K562 (cell line): ENCODE results near the gene NUP98. TPM values are rescaled to one million over a fixed set of nuclear protein-coding genes. Genes with fewer than 3 reads are reported as not detected.

Experiments
- GATA2 ChIP-seq: sonication (generic); formaldehyde crosslinking; IDR thresholded peaks from 2 replicates; pipeline ENCODE4 v1.4.0; 2020; ENCODE audit warnings: mild to moderate bottlenecking, missing genetic modification reagents
- MIER1 ChIP-seq: fragments of 450-650 bp; IDR thresholded peaks from 2 replicates; pipeline ENCODE4 v1.6.1; 2016; ENCODE audit warnings: antibody characterized with exemption, mild to moderate bottlenecking, low read depth
- PTRF ChIP-seq: fragments of 450-650 bp; IDR thresholded peaks from 2 replicates; pipeline ENCODE4 v1.6.1; 2016; ENCODE audit warnings: mild to moderate bottlenecking, missing genetic modification characterization, missing compliant biosample characterization
- SMARCE1 ChIP-seq: fragments of 450-650 bp; IDR thresholded peaks from 2 replicates; pipeline ENCODE4 v1.7.1; 2016; ENCODE audit warnings: mild to moderate bottlenecking
- SRSF3 ChIP-seq: fragments of 200-400 bp; formaldehyde crosslinking; IDR thresholded peaks from 2 replicates; pipeline ENCODE4 v1.6.1; 2016; ENCODE audit warnings: mild to moderate bottlenecking, low read length, moderate library complexity; ENCODE audit not compliant: insufficient read depth
- ZNF12 ChIP-seq: sonication (generic); formaldehyde crosslinking; IDR thresholded peaks from 2 replicates; pipeline ENCODE4 v1.4.0; 2020; ENCODE audit warnings: mild to moderate bottlenecking, missing genetic modification reagents
- ZNF165 ChIP-seq: fragments of 250-450 bp; sonication (Bioruptor Pico); IDR thresholded peaks from 2 replicates; pipeline ENCODE4 v1.4.0; 2020; ENCODE audit warnings: borderline replicate concordance
- ZNF224 ChIP-seq: sonication (generic); formaldehyde crosslinking; IDR thresholded peaks from 2 replicates; pipeline ENCODE4 v1.8.0; 2022; ENCODE audit warnings: mild to moderate bottlenecking, missing genetic modification reagents
- polyA plus RNA-seq, 8 experiments: library from polyadenylated mRNA; depleted of rRNA in 4 of 8; stranded (reverse) in 5 of 8; unstranded in 3 of 8; fragments of >200 nt; fragmentation: Nextera tagmentation in 2 of 8; fragmentation: Illumina TruSeq in 1 of 8; extraction: Ambion mirVana in 2 of 8; extraction: Trizol in 1 of 8; gene quantifications; 2 replicates each; pipeline versions ENCODE4 v1.2.1 to v1.2.3, GENCODE V29; 2011 to 2014; ENCODE audit warnings: inconsistent platforms in 1 of 8, missing spikeins in 1 of 8
- total RNA-seq, 7 experiments: library from RNA; depleted of rRNA in 6 of 7; stranded (reverse); fragments of >200 nt in 6 of 7; fragmentation: Illumina TruSeq in 2 of 7; extraction: Trizol in 2 of 7; gene quantifications; 2 replicates each; pipeline versions ENCODE4 v1.2.1 to v1.2.3, GENCODE V29; 2011 to 2021; ENCODE audit warnings: low replicate concordance in 1 of 7
- TF ChIP-seq, protein P1 (sequence below), 2 experiments: IDR thresholded peaks in 1 of 2; conservative IDR thresholded peaks in 1 of 2; 2 replicates each; pipeline ENCODE4 v1.6.1; 2016; ENCODE audit warnings: low read depth in 2 of 2, mild to moderate bottlenecking in 1 of 2, missing compliant biosample characterization in 1 of 2, missing genetic modification characterization in 1 of 2, moderate library complexity in 1 of 2
- TF ChIP-seq, protein P2 (sequence below): fragments of 450-650 bp; IDR thresholded peaks from 2 replicates; pipeline ENCODE4 v1.6.1; 2017; ENCODE audit warnings: antibody characterized with exemption, mild to moderate bottlenecking
- TF ChIP-seq, protein P3 (sequence below): fragments of 450-650 bp; formaldehyde crosslinking; IDR thresholded peaks from 2 replicates; pipeline ENCODE4 v1.4.0; 2020; ENCODE audit warnings: mild to moderate bottlenecking, moderate library complexity

NUP98 gene
- total and polyA plus RNA-seq, 9 of the 15 experiments (the other 6 are each of a cell fraction or from before 2014, with no cell fraction given) = 45.1 to 196 (median 130) TPM

DNA sequence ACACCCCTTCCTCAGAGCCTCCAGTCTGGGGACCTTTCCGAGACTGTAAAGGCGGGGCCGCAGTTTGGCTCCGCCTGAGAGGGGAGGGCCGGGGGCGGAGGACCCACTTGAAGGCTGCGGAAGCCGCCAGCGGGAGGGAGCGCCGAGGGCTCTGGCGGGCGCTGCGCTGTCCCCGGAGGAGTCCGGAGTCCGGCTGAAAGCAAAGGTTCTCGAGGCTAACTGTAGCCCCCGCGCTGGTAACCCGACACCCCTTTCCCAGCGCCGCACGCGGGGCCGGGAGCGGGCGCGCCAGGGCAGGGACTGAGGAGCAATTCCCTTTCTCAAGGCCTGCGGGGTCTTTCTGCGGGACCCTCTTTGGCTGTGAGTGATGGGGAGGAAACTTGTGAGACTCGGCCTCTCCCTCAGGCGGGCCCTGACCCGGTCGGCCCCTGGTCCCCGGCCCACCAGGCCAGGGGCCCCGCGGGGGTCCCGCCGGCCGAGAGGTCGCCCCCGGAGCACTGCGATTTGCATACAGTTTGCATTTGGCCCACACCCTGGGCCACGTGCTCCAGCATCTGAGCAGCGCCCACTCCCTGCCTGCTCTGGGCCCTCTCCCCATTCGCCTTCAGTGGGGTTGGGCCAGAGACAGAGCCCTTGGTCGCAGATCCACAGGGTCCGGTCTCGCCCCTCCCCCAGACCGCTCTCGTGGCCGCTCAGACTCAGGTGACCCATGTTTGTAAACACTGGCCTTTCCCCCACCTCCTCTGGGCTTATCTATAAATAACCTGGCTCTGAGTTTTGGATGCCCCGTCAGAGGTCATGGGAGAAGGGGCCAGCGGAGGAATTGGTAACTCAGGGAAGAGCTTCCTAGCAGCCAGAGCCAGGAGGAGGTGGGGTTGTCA, 155.0 kb downstream of the NUP98 start (continued):
- no peak for TF ChIP-seq GATA2
- peak; percentile 25; the same call in 1 of the 2 replicates for TF ChIP-seq SMARCE1
- TF ChIP-seq, protein P1, sequence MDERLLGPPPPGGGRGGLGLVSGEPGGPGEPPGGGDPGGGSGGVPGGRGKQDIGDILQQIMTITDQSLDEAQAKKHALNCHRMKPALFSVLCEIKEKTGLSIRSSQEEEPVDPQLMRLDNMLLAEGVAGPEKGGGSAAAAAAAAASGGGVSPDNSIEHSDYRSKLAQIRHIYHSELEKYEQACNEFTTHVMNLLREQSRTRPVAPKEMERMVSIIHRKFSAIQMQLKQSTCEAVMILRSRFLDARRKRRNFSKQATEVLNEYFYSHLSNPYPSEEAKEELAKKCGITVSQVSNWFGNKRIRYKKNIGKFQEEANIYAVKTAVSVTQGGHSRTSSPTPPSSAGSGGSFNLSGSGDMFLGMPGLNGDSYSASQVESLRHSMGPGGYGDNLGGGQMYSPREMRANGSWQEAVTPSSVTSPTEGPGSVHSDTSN (CRISPR knock-in tag; IDR thresholded peaks at IDR 0.05; ENCODE audit: low read depth) = no peak
- TF ChIP-seq, protein P1 (tag; conservative IDR thresholded peaks at IDR 0.05; ENCODE audit: low read depth) = no peak
- no peak for TF ChIP-seq PTRF (tag)
- TF ChIP-seq, protein P2, sequence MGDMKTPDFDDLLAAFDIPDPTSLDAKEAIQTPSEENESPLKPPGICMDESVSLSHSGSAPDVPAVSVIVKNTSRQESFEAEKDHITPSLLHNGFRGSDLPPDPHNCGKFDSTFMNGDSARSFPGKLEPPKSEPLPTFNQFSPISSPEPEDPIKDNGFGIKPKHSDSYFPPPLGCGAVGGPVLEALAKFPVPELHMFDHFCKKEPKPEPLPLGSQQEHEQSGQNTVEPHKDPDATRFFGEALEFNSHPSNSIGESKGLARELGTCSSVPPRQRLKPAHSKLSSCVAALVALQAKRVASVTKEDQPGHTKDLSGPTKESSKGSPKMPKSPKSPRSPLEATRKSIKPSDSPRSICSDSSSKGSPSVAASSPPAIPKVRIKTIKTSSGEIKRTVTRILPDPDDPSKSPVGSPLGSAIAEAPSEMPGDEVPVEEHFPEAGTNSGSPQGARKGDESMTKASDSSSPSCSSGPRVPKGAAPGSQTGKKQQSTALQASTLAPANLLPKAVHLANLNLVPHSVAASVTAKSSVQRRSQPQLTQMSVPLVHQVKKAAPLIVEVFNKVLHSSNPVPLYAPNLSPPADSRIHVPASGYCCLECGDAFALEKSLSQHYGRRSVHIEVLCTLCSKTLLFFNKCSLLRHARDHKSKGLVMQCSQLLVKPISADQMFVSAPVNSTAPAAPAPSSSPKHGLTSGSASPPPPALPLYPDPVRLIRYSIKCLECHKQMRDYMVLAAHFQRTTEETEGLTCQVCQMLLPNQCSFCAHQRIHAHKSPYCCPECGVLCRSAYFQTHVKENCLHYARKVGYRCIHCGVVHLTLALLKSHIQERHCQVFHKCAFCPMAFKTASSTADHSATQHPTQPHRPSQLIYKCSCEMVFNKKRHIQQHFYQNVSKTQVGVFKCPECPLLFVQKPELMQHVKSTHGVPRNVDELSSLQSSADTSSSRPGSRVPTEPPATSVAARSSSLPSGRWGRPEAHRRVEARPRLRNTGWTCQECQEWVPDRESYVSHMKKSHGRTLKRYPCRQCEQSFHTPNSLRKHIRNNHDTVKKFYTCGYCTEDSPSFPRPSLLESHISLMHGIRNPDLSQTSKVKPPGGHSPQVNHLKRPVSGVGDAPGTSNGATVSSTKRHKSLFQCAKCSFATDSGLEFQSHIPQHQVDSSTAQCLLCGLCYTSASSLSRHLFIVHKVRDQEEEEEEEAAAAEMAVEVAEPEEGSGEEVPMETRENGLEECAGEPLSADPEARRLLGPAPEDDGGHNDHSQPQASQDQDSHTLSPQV = no peak
- no peak for TF ChIP-seq MIER1
- no peak for TF ChIP-seq ZNF224 (CRISPR knock-in tag)
- TF ChIP-seq ZNF12 (CRISPR knock-in tag) = no peak
- TF ChIP-seq ZNF165 = no peak
- TF ChIP-seq, protein P3, sequence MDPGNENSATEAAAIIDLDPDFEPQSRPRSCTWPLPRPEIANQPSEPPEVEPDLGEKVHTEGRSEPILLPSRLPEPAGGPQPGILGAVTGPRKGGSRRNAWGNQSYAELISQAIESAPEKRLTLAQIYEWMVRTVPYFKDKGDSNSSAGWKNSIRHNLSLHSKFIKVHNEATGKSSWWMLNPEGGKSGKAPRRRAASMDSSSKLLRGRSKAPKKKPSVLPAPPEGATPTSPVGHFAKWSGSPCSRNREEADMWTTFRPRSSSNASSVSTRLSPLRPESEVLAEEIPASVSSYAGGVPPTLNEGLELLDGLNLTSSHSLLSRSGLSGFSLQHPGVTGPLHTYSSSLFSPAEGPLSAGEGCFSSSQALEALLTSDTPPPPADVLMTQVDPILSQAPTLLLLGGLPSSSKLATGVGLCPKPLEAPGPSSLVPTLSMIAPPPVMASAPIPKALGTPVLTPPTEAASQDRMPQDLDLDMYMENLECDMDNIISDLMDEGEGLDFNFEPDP (CRISPR knock-in tag) = no peak
- no peak for TF ChIP-seq SRSF3
